EH (cell line): Measurements from ENCODE around the gene ESF1.
"Not testable (repeated sequence)": the region's sequence is repeated elsewhere in the genome, so short reads cannot be mapped to it uniquely, and the experiment has no call there.

Experiments used
- DNase-seq: peaks from one replicate; pipeline ENCODE4 v3.0.0-alpha.2; 2015; ENCODE audit warnings: low read depth

ESF1 gene

DNA sequence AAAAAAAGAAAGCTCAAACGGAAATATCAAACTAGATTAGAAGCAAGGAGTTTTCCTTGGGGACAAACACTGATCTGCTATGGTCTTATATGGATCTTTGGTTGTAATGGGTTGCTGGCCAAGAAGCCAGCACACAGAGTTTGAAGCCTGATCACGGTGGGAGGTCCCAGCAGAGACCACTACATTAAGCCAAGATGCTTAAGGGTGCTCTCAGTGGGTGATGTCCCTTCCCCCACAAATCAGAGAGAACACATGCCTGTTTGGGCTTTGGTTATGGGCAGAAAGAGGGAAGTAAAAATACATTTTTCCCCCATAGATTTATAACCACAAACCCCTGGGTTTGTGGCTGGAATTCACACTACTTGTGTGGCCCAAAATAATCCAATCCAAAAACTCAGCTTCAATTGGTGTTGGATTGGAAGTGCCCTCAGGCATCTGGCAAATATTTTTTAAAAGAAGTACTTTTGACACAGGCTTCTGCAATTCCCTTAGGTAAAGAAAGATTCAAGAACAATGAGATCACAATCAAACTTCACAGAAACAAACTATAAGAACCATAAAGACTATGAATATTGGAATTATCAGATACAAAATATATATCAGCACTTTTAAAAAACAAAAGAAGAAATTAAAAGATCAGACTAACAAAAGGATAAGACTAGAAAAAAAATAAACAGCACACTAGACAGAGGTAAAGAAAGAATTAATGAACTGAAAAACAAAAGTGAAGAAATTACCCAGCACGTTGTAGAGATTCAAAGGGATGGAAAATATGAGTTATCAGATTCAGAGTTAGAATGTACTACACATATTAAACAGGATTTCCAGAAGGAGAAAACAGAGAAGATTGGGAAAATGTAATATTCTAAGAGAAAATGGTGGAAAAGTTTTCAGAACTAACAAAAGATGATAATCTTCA is 44.7 kb downstream of the ESF1 start:
- peak; percentile 33 for DNase-seq

DNA sequence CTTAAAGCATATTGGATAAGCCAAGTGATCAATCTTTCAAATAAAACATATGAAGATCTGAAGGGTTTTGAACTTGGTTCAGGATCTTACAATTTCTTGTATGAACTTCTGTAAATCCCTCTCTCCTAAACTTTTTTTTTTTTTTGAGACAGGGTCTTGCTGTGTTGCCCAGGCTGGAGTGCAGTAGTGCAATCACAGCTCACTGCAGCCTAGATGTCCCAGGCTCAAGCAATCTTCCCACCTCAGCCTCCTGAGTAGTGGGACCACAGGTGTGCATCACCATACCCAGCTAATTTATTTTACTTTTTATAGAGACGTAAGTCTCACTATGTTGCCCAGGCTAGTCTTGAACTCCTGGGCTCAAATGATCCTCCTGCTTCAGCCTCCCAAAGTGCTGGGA is 46.5 kb downstream of the ESF1 start:
- not testable (repeated sequence) for DNase-seq

DNA sequence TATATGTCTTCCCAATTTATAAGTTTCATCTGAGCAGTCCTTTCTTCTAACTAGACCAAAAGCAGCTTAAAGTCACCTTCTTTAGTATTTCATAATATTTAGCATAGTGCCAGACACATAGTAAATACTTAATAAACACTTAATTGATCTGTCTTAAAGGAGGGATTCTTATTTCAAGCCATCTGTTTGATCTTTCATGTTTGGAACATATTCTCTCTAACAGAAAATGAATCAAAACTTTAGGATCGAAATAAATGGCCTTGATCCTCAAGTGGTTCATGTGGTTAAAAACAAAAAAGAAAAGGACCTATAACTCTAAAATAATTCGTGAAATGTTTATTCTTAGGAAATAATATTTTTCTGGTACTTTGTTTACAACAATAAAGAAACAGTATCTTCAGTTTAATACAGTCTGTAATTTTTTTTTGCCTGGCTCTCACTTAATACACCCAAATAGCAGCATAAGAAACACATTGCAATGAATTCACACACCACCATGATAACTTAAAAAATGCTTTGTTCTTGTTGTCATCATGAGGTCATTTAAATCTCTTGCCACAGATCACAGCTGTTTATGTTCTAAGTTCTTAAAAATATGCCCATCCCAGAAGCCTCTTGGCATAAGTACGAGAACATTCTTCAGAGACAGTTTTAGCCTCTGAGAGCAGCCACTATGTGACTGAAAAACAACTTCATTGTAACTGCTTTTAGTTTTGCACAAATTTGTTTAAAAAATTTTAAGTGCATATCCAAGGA is 48.1 kb downstream of the ESF1 start:
- peak; percentile 71 for DNase-seq

DNA sequence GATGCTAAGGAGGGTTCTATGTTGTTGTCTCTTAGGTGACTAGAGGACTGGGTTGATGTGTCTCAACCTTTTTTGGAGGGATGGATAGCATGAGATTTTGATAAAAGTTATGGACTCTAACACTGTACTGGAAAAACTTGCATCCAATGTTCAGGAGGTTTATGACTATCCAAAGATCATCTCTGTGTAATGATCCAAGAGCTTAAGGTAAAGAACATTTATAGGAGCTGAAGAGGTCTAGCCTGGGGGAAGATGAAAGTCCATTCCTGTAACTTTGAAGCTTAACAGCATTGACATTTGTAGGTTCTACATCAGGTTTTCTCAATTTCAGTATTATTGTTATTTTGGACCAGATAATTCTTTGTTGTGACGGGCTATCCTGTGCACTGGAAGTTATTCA is 48.9 kb downstream of the ESF1 start:
- DNase-seq = no peak

GRCh38 chr20:13723011-13723410 is 61.7 kb downstream of the ESF1 start:
- DNase-seq = peak; percentile 15

GRCh38 chr20:13718171-13718570 is 66.5 kb downstream of the ESF1 start:
- no peak for DNase-seq

DNA sequence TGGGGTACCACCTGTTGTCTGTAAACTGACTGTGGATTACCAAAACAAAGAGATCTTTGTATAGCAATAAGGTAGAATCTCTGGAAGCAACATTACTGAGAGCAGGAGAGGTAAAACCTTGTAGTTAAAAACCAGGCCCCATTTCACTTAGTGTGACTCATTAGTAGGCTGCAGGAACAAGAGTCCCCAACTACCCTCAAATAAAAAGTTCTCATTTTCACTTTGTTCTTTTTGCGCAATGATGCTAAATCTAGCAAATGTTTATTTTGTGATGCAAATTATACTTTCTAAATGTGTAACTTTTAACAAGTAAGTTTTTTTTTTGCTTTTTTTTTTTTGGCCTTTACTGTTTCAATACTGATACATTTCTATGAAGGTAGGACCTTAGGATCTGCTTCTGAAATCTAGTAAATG is 67.1 kb downstream of the ESF1 start:
- DNase-seq = no peak

DNA sequence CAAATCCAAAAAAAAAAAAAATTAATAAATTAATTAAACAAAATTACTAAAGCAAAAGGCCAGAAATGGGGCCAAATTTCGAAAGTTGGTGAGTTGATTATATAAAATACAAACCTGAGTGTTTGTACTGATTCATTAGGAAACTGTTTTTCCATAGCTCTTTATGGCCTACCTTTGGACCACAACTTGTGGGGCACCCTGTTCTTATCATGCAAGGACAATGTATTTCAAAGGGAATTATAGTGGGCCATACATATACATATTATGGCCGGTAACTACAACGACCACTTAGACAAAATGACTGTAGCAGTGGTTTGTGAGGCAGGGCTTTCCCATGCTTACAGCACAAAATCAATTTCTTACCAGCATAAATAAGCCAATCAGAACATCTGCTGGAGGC is 69.5 kb downstream of the ESF1 start:
- DNase-seq = no peak

GRCh38 chr20:13708234-13708633 is 76.5 kb downstream of the ESF1 start:
- DNase-seq = no peak

- no peak for DNase-seq
Measured at GRCh38 chr20:13703265-13703664, 81.5 kb downstream of the ESF1 start.

DNA sequence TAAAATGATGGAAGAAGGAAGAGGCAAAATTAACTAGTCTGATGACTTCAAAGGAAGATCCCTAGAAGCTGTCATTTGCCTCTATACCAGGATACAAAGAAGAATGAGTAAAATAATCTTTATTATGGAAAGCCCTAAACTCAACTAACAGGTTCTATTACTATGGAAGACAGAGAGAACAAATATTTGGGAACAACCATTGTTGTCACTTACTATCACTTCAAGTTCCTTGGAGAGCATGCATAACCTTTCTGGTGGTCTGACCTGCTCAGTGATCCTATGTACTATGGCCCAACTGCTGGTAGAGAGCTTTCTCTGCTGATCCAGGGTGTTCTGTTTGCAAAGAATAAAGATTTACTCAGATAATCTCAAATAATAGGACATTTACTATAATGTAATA is 83.2 kb downstream of the ESF1 start:
- no peak for DNase-seq

- peak; percentile 13 for DNase-seq
Measured at GRCh38 chr20:13700761-13701160, 84.0 kb downstream of the ESF1 start.

- no peak for DNase-seq
Measured at GRCh38 chr20:13694420-13695150, 90.1 kb downstream of the ESF1 start.

DNA sequence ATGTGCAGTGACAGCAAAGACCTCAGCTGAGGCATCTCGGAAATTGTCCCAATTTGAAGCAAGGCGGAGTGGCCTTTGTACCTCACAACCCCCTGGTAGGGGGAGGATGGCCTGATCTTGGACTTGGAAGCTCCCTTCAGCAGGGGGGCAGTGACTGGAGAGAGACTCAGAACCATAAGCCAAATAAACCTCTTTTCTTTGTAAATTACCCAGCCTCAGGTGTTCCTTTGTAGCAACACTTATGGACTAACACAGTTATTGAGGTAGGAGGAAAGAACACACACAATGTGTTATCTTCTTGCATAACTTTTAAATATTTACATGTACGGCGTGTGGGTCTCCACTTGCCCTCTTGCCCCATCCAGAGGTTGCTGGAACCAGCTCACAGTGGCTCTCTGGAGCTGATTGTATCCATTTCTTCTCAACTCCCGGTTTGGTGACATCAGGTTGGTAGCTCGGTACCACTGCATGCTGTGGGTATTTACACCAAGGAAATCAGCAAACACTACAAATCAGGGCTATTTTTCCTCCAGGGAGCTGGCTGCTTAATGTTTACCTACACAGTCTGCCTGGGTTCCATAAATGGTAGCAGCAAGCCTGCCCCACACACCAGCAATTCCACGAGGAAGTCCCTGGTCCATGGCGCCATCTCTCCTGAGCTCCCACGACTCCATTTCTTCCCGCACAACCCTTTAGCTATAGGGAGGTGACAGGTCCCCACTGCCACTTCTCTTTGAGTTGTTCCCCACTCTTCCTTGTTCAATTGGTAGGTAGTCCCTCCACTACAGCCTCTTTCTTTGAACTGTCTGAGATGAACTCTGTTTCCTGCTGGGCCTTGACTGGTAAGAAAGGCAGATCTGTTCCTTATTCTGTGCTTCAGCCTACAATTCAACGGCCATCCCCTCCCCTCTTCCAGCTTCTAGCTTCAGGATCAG is 91.7 kb downstream of the ESF1 start:
- DNase-seq = no peak

DNA sequence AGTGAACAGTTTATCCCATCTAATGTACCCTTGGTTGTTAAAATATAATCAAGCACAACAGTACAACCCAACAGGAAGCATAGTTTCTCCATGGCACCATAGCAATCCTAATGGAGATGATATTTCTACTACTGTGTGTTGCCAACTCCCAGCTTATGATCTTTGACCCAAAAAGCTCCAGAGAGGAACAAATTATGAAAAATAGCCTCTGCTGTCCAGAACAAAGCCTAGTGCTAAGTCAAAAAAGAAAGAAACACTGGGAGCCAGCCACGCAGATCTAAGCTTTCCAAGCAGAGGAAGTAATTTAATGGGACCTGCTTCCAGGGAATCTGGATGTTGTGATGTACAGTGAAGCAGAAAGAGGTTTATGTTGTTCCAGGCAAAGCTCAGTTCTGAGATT is 93.8 kb downstream of the ESF1 start:
- DNase-seq = no peak

DNA sequence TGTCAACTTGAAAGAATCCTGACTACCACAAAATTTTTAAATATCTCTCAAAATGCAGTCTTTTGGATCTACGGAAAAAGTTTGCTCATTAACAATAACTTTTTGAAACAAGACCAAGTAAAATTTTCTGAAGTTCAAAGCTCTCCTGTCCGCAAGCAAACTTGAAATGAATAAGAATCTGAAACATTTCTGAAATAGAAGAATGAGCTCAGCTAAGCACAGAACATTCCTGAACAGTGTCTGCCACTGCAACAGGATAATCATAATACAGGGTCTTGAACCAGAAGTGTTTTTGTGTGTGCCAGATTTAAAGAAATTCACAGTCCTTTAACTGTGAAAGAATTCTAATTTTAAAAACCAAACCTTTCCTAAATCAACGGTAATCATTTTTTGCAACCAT is 96.9 kb downstream of the ESF1 start:
- DNase-seq = no peak

GRCh38 chr20:13685623-13686022 is 99.1 kb downstream of the ESF1 start:
- DNase-seq = no peak

DNA sequence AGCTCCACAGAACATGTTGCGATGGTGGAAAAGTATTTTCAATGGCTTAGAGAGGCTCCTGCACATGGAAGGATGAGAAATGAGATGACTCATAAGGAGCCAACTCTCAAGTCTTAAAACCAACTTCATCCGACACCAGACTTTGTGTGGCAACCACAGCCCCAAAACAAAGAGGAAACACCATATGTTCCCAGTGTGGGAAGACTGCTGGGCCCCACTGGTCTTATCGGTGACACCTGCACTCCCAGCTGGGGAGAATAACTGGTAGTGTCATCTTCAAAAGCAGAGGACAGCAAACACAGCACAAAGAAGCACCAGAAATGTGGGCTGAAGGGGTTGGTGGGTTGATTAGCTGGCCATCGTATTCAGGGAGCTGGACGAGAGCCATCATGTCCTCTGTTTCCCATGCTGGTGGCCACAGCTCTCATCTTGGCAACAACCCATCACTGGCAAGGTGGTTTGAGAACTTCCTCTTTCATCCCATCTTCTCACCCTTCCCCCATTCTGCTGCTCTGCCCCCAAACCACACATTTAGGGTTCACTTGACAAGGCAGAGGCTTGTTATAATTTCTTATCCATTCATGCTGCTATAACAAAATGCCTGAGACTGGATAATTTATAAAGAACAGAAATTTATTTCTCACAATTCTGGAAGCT is 100.0 kb downstream of the ESF1 start:
- no peak for DNase-seq

DNA sequence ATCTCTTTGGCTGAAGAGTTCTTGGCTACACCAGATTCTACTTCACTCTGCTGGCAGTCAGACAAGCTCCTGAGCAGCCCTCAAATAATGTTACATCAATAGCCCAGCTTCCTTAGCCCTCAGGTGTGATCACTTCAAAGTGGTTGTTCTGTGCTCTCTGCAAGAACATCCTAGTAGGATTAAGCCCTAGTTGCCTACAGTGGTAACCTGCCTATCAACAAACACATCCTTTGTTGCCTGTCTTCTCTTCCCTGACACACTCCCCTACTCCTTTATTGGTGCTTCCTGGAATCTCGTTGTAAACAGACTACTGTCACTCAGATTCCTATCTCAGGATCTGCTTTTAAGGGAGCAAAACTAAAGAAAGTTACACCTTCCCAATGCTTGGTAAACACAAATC is 100.9 kb downstream of the ESF1 start:
- no peak for DNase-seq

GRCh38 chr20:13681248-13682125 is 103.2 kb downstream of the ESF1 start:
- no peak for DNase-seq
